ENCODE results near the gene STK32C. TPM values are rescaled to one million over a fixed set of nuclear protein-coding genes. Genes with fewer than 3 reads are reported as not detected.

Gene STK32C
- total and polyA plus RNA-seq, 10 donors, result 9.6 to 27.8 (median 15.7) TPM

GRCh38 chr10:132229834-132230556 lies 77.8 kb downstream of the STK32C start:
- no peaks in the 10 kb centered on the region for H3K27me3 ChIP-seq (replicated peaks in 1 of 7)
- intact Hi-C loops (cut with DNase I; ENCODE audit: low total_unique reads), result no loop called here
- 22 to 48% (median 26%) methylated on average over 24 to 36 of the region's 36 CpGs for WGBS, 5 donors
- peaks cover 0 to 8% (median 0%) of the 10 kb centered on the region in 6 donors for H3K36me3 ChIP-seq
- DNase-seq, result peak; percentile 87
- TF ChIP-seq CTCF (IDR thresholded peaks at IDR 0.05 in 8 of 11, conservative IDR thresholded peaks at IDR 0.05 in 3 of 11) (no peak), POLR2AphosphoS5 (IDR thresholded peaks at IDR 0.05) (peak in 2 of 3 donors; percentile 73 to 80), POLR2A (IDR thresholded peaks at IDR 0.05) (peak in 1 of 3 donors; percentile 4)
- no peaks in the 10 kb centered on the region for H3K9me3 ChIP-seq
- H3K27ac ChIP-seq, result peak overlapping the region; percentile 69 to 87 (median 76)
- H3K4me1 ChIP-seq, result peaks cover 3 to 52% (median 40%) of the 10 kb centered on the region in 6 donors
- peak overlapping the region in 7 of 8 donors; percentile 27 to 63 (median 40) for H3K4me3 ChIP-seq

- Histone ChIP-seq H3K27ac (peak overlapping the region in 4 of 8 donors; percentile 76 to 87 (median 85)), H3K9me3 (no peaks in the 10 kb centered on the region), H3K27me3 (replicated peaks in 1 of 7) (no peaks in the 10 kb centered on the region), H3K4me1 (peaks cover 3 to 54% (median 40%) of the 10 kb centered on the region in 6 donors), H3K36me3 (peaks cover 0 to 10% (median 0%) of the 10 kb centered on the region in 6 donors), H3K4me3 (no peak overlapping the region)
- intact Hi-C loops (cut with DNase I; ENCODE audit: low total_unique reads), result no loop called here
- WGBS, 5 donors, result 71 to 81% (median 73%) methylated on average over 6 of the region's 6 CpGs
- DNase-seq, result no peak
- TF ChIP-seq POLR2A (IDR thresholded peaks at IDR 0.05), result no peak
Measured at GRCh38 chr10:132229096-132229495, 78.7 kb downstream of the STK32C start.

- Histone ChIP-seq H3K27me3 (replicated peaks in 1 of 7) (no peaks in the 10 kb centered on the region), H3K36me3 (peaks cover 0 to 10% (median 0%) of the 10 kb centered on the region in 6 donors), H3K4me1 (peaks cover 3 to 58% (median 40%) of the 10 kb centered on the region in 6 donors), H3K27ac (no peak overlapping the region), H3K9me3 (no peaks in the 10 kb centered on the region), H3K4me3 (no peak overlapping the region)
- intact Hi-C loops (cut with DNase I; ENCODE audit: low total_unique reads), result no loop called here
- 93 to 98% (median 96%) methylated on average over 11 to 14 of the region's 14 CpGs for WGBS, 5 donors
- TF ChIP-seq POLR2AphosphoS5 (IDR thresholded peaks at IDR 0.05) (no peak), CTCF (IDR thresholded peaks at IDR 0.05 in 8 of 11, conservative IDR thresholded peaks at IDR 0.05 in 3 of 11) (no peak), POLR2A (IDR thresholded peaks at IDR 0.05) (no peak)
- no peak for DNase-seq
Measured at GRCh38 chr10:132228616-132229015, 79.1 kb downstream of the STK32C start.

GRCh38 chr10:132227851-132228390 lies 79.8 kb downstream of the STK32C start:
- peaks cover 5 to 61% (median 45%) of the 10 kb centered on the region in 6 donors for H3K4me1 ChIP-seq
- no peak for DNase-seq
- no peaks in the 10 kb centered on the region for H3K27me3 ChIP-seq (replicated peaks in 1 of 7)
- no peak for TF ChIP-seq CTCF (IDR thresholded peaks at IDR 0.05 in 8 of 11, conservative IDR thresholded peaks at IDR 0.05 in 3 of 11)
- no peak for TF ChIP-seq POLR2A (IDR thresholded peaks at IDR 0.05)
- TF ChIP-seq POLR2AphosphoS5 (IDR thresholded peaks at IDR 0.05), result no peak
- H3K4me3 ChIP-seq, result no peak overlapping the region
- H3K9me3 ChIP-seq, result no peaks in the 10 kb centered on the region
- 88 to 96% (median 93%) methylated on average over 28 to 29 of the region's 29 CpGs for WGBS, 5 donors
- no peak overlapping the region for H3K27ac ChIP-seq
- peaks cover 0 to 10% (median 0%) of the 10 kb centered on the region in 6 donors for H3K36me3 ChIP-seq
- intact Hi-C loops (cut with DNase I; ENCODE audit: low total_unique reads), result no loop called here

Measured in spleen (tissue), 11 donors.